WERI-Rb-1 (cell line): ENCODE data around the gene CPB1.

ENCODE experiments used
- DNase-seq: peaks from one replicate; pipeline ENCODE4 v3.0.0-alpha.2; 2020
- H3K27ac ChIP-seq: fragments of 250-450 bp; sonication (Bioruptor Pico); 2 replicates; pipeline ENCODE4 v1.5.1; 2020; ENCODE audit warnings: mild to moderate bottlenecking, moderate library complexity
- H3K27me3 ChIP-seq: fragments of 250-450 bp; sonication (Bioruptor Pico); 2 replicates; pipeline ENCODE4 v1.5.1; 2021; ENCODE audit warnings: mild to moderate bottlenecking, low read depth, moderate library complexity; ENCODE audit not compliant: insufficient read depth, severe bottlenecking
- H3K36me3 ChIP-seq: fragments of 250-450 bp; sonication (Bioruptor Pico); 2 replicates; pipeline ENCODE4 v1.5.1; 2020; ENCODE audit warnings: mild to moderate bottlenecking, moderate library complexity
- H3K4me3 ChIP-seq: 2 replicates; pipeline ENCODE4 v1.5.1; 2011; ENCODE audit warnings: low read depth, mild to moderate bottlenecking, control low read depth, low read length
- H3K9me3 ChIP-seq: fragments of 250-450 bp; sonication (Bioruptor Pico); 2 replicates; pipeline ENCODE4 v1.5.1; 2021; ENCODE audit warnings: mild to moderate bottlenecking, moderate library complexity; ENCODE audit not compliant: severe bottlenecking
- CTCF ChIP-seq: IDR thresholded peaks from 2 replicates; pipeline ENCODE4 v1.5.1; 2011; ENCODE audit warnings: low read depth, mild to moderate bottlenecking, control low read depth, inconsistent platforms, low read length

CPB1 gene

GRCh38 chr3:148879256-148879655 lies 51.6 kb downstream of the CPB1 start:
- H3K27me3 ChIP-seq: no peaks in the 10 kb centered on the region
- no peak overlapping the region for H3K27ac ChIP-seq
- H3K36me3 ChIP-seq: no peaks in the 10 kb centered on the region
- no peak for TF ChIP-seq CTCF
- DNase-seq: no peak
- no peak overlapping the region for H3K4me3 ChIP-seq
- H3K9me3 ChIP-seq: no peaks in the 10 kb centered on the region

GRCh38 chr3:148880681-148881080 lies 53.1 kb downstream of the CPB1 start:
- Histone ChIP-seq H3K4me3 (no peak overlapping the region), H3K27me3 (no peaks in the 10 kb centered on the region), H3K36me3 (no peaks in the 10 kb centered on the region), H3K9me3 (no peaks in the 10 kb centered on the region), H3K27ac (no peak overlapping the region)
- peak; percentile 36; the same call in 1 of the 2 replicates for TF ChIP-seq CTCF
- peak; percentile 9 for DNase-seq

GRCh38 chr3:148881286-148881685 lies 53.7 kb downstream of the CPB1 start:
- H3K9me3 ChIP-seq: no peaks in the 10 kb centered on the region
- H3K36me3 ChIP-seq: no peaks in the 10 kb centered on the region
- no peak overlapping the region for H3K4me3 ChIP-seq
- DNase-seq: no peak
- no peak for TF ChIP-seq CTCF
- no peaks in the 10 kb centered on the region for H3K27me3 ChIP-seq
- no peak overlapping the region for H3K27ac ChIP-seq

- H3K4me3 ChIP-seq: no peak overlapping the region
- DNase-seq: no peak
- no peak overlapping the region for H3K27ac ChIP-seq
- TF ChIP-seq CTCF: no peak
- no peaks in the 10 kb centered on the region for H3K36me3 ChIP-seq
- no peaks in the 10 kb centered on the region for H3K27me3 ChIP-seq
- H3K9me3 ChIP-seq: no peaks in the 10 kb centered on the region
Observed at GRCh38 chr3:148882288-148882687, 54.7 kb downstream of the CPB1 start.

GRCh38 chr3:148883163-148883562 lies 55.6 kb downstream of the CPB1 start:
- DNase-seq: peak; percentile 9
- H3K4me3 ChIP-seq: no peak overlapping the region
- no peak overlapping the region for H3K27ac ChIP-seq
- no peaks in the 10 kb centered on the region for H3K27me3 ChIP-seq
- no peaks in the 10 kb centered on the region for H3K9me3 ChIP-seq
- no peaks in the 10 kb centered on the region for H3K36me3 ChIP-seq
- no peak for TF ChIP-seq CTCF

GRCh38 chr3:148884261-148884660 lies 56.6 kb downstream of the CPB1 start:
- DNase-seq: no peak
- Histone ChIP-seq H3K4me3 (no peak overlapping the region), H3K36me3 (no peaks in the 10 kb centered on the region), H3K27ac (no peak overlapping the region), H3K27me3 (no peaks in the 10 kb centered on the region), H3K9me3 (no peaks in the 10 kb centered on the region)
- no peak for TF ChIP-seq CTCF
